CD4-positive, alpha-beta T cell (primary cell): ENCODE results near the gene NRF1. TPM values are rescaled to one million over a fixed set of nuclear protein-coding genes. Genes with fewer than 3 reads are reported as not detected.

Source experiments
- ATAC-seq: fragments of 200-7000 bp; cut with Tn5 transposase; one replicate; pipeline ENCODE4 v1.10.0; 2022; ENCODE audit warnings: mild to moderate bottlenecking; ENCODE audit not compliant: poor library complexity
- CTCF ChIA-PET: fragments of 350-600 bp; sonication (Branson Sonifier 250); formaldehyde crosslinking; loops from one replicate; lab custom pipeline; 2021; ENCODE audit warnings: antibody characterized with exemption, inconsistent platforms; lab: Charles Lee
- POLR2A ChIA-PET: fragments of 350-600 bp; sonication (Branson Sonifier 250); formaldehyde crosslinking; loops from one replicate; lab custom pipeline; 2021; ENCODE audit warnings: antibody characterized with exemption, inconsistent platforms; lab: Charles Lee
- DNase-seq, 14 experiments: peaks; one replicate each; pipeline ENCODE4 v3.0.0-alpha.2; 2013 to 2020; ENCODE audit warnings: mixed read lengths in 2 of 14
- H3K27ac ChIP-seq, 2 donors: one replicate each; pipeline versions ENCODE4 v1.5.1 to v1.7.0; 2013; ENCODE audit warnings: low read length in 2 of 2, low read depth in 1 of 2, mild to moderate bottlenecking in 1 of 2
- H3K27me3 ChIP-seq, 2 experiments: 1 replicate in 1 of 2; 2 replicates in 1 of 2; pipeline versions ENCODE4 v1.6.1 to v1.7.0; 2013; ENCODE audit warnings: low read length in 2 of 2, control low read depth in 1 of 2, mild to moderate bottlenecking in 1 of 2, moderate library complexity in 1 of 2; ENCODE audit not compliant: insufficient read depth in 2 of 2, control insufficient read depth in 1 of 2
- H3K36me3 ChIP-seq: one replicate; pipeline ENCODE4 v1.6.1; 2013; ENCODE audit warnings: low read length, control low read depth; ENCODE audit not compliant: insufficient read depth
- H3K4me1 ChIP-seq: one replicate; pipeline ENCODE4 v1.6.1; 2013; ENCODE audit warnings: low read length, control low read depth; ENCODE audit not compliant: insufficient read depth
- H3K4me3 ChIP-seq: one replicate; pipeline ENCODE4 v1.5.1; 2013; ENCODE audit warnings: mild to moderate bottlenecking, low read length, moderate library complexity
- H3K9me3 ChIP-seq, 2 experiments: 1 replicate in 1 of 2; 2 replicates in 1 of 2; pipeline versions ENCODE4 v1.6.1 to v1.7.0; 2013; ENCODE audit warnings: low read length in 2 of 2, mild to moderate bottlenecking in 2 of 2, control low read depth in 1 of 2, moderate library complexity in 1 of 2; ENCODE audit not compliant: control insufficient read depth in 1 of 2, insufficient read depth in 1 of 2
- H3K27ac Mint-ChIP-seq: one replicate; pipeline ENCODE4 v1.8.0; 2020; ENCODE audit warnings: mixed read lengths
- H3K27me3 Mint-ChIP-seq: one replicate; pipeline ENCODE4 v1.8.0; 2021; ENCODE audit warnings: mixed read lengths
- H3K36me3 Mint-ChIP-seq: one replicate; pipeline ENCODE4 v1.8.0; 2021; ENCODE audit warnings: low read depth, mixed read lengths
- H3K4me1 Mint-ChIP-seq: one replicate; pipeline ENCODE4 v1.8.0; 2021; ENCODE audit warnings: low read depth, mixed read lengths
- H3K4me3 Mint-ChIP-seq: one replicate; pipeline ENCODE4 v1.8.0; 2020; ENCODE audit warnings: mild to moderate bottlenecking, mixed read lengths
- H3K9me3 Mint-ChIP-seq: one replicate; pipeline ENCODE4 v1.8.0; 2020; ENCODE audit warnings: mixed read lengths
- intact Hi-C, 2 experiments: fragments of 100-400 bp; cut with DNase I in 1 of 2; cut with micrococcal nuclease in 1 of 2; formaldehyde crosslinking; loops; one replicate each; pipeline versions ENCODE4 v1.15.1 to v1.9.0; 2023 to 2025; cut with DNase I, micrococcal nuclease
- total RNA-seq, 174 experiments: library from RNA in 2 of 174; stranded (reverse) in 2 of 174; gene quantifications; one replicate each; pipeline ENCODE4 v1.2.3 and lab custom pipeline; 2021 to 2026
- TF ChIP-seq, protein P1 (sequence below): fragments of 200-600 bp; IDR thresholded peaks from one replicate; pipeline ENCODE4 v1.8.0; 2022; ENCODE audit warnings: antibody characterized with exemption, mild to moderate bottlenecking

The NRF1 gene
- total RNA-seq, 2 experiments from 2014 or later: 35.4 to 36.1 TPM

DNA sequence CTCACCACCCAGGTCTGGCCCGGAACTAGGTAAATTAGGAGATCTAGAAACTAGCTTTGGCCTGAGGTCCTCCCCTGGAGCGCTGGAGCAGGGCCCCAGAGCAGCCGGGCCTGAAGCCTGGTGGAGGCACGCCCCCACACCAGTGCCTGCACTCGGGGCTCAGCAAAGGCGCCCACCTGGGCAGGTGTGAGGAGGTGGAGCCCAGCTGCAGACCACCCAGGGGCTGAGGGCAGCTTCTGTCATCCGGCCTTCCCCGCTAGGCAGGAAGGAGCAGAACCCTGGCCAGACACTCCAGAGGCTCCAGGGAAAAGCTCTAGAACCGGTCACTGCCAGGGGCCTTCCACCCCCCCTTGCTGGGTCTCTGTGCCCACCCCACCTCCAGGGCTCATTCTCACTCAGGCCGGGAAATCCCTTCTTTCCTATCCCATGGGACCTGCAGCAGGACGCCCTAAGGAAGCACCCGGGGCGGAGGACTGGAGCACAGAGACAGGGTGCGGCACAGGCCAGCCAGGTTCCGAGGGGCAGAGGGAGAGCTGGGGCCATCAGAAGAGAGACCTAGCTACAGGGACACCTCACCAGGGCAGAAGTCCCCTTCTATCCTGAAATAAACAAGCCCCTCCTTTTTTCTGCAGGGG lies 161.2 kb downstream of the NRF1 start:
- H3K4me1 ChIP-seq: peaks cover 10% of the 10 kb centered on the region
- ChIA-PET POLR2A (no interaction called here), CTCF (no interaction called here)
- H3K9me3 ChIP-seq: peaks cover 0 to 10% of the 10 kb centered on the region in 2 experiments
- H3K27me3 Mint-ChIP-seq: peaks cover 31% of the 10 kb centered on the region
- H3K36me3 Mint-ChIP-seq: no peaks in the 10 kb centered on the region
- ATAC-seq (no peak), DNase-seq (no peak)
- TF ChIP-seq, protein P1, sequence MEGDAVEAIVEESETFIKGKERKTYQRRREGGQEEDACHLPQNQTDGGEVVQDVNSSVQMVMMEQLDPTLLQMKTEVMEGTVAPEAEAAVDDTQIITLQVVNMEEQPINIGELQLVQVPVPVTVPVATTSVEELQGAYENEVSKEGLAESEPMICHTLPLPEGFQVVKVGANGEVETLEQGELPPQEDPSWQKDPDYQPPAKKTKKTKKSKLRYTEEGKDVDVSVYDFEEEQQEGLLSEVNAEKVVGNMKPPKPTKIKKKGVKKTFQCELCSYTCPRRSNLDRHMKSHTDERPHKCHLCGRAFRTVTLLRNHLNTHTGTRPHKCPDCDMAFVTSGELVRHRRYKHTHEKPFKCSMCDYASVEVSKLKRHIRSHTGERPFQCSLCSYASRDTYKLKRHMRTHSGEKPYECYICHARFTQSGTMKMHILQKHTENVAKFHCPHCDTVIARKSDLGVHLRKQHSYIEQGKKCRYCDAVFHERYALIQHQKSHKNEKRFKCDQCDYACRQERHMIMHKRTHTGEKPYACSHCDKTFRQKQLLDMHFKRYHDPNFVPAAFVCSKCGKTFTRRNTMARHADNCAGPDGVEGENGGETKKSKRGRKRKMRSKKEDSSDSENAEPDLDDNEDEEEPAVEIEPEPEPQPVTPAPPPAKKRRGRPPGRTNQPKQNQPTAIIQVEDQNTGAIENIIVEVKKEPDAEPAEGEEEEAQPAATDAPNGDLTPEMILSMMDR: no peak
- no peak overlapping the region for H3K27ac Mint-ChIP-seq
- intact Hi-C loops: no loop called here
- H3K4me3 ChIP-seq: no peak overlapping the region
- H3K4me1 Mint-ChIP-seq: peaks cover 4% of the 10 kb centered on the region
- peaks cover 10 to 11% of the 10 kb centered on the region in 2 experiments for H3K27me3 ChIP-seq
- no peaks in the 10 kb centered on the region for H3K9me3 Mint-ChIP-seq
- H3K36me3 ChIP-seq: no peaks in the 10 kb centered on the region
- no peak overlapping the region for H3K27ac ChIP-seq
- no peak overlapping the region for H3K4me3 Mint-ChIP-seq

DNA sequence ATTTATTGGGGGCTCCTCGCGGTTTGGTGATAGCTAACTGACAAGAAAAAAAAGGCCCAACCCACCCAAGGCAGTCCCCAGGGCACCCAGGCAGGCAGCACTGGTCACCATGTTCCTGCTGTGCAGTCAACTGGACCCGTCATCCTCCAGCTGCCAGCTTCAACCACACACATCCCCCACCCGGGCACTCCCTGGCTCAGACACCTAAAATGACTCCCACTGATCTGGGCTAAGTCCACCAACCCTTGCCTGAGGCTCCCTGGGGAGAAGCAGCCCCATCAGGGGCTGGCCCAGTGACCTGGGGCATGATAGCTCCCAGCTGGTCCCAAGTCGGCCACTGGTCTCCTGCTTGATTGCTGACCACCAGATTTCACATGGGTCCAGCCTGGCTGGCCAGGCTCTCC lies 161.8 kb downstream of the NRF1 start:
- H3K36me3 Mint-ChIP-seq: no peaks in the 10 kb centered on the region

DNA sequence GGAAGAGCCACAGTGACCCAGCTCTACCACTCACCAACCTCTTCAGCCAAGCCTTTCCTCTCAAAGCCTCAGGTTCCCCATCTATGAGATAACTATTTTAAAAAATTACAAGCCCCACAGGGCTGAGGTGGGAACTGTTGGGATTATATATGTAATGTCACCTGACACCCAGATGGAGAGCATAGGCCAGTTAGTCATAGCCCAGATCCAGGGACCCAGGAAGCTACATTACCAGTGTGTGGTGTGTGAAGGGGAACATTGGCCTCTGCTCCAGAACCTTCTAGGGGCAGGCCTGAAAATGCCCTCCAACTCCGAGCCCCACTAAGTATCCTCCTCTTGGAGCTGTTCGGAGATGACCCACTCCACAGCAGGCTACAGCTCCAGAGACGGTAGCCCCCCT lies 162.4 kb downstream of the NRF1 start:
- Mint-ChIP-seq H3K4me3 (no peak overlapping the region), H3K9me3 (no peaks in the 10 kb centered on the region), H3K27ac (no peak overlapping the region), H3K27me3 (peaks cover 42% of the 10 kb centered on the region), H3K36me3 (no peaks in the 10 kb centered on the region), H3K4me1 (peaks cover 11% of the 10 kb centered on the region)
- CTCF ChIA-PET: no interaction called here
- Histone ChIP-seq H3K27me3 (peaks cover 21 to 22% of the 10 kb centered on the region in 2 experiments), H3K27ac (no peak overlapping the region), H3K4me1 (peaks cover 20% of the 10 kb centered on the region), H3K4me3 (no peak overlapping the region), H3K36me3 (no peaks in the 10 kb centered on the region), H3K9me3 (peaks cover 0 to 21% of the 10 kb centered on the region in 2 experiments)
- DNase-seq (no peak), ATAC-seq (no peak)
- intact Hi-C loops: no loop called here
- POLR2A ChIA-PET: interaction anchor here (0.7 kb wide), 1 partner anchor 13 kb away, joined by 4 read pairs; no protein-coding TSS in a partner anchor
- TF ChIP-seq, protein P1: no peak

More for the DNA sequence above, 161.8 kb downstream of the NRF1 start:
- Histone ChIP-seq H3K36me3 (no peaks in the 10 kb centered on the region), H3K9me3 (peaks cover 0 to 16% of the 10 kb centered on the region in 2 experiments), H3K4me3 (no peak overlapping the region), H3K4me1 (peaks cover 15% of the 10 kb centered on the region), H3K27ac (no peak overlapping the region), H3K27me3 (peaks cover 15 to 16% of the 10 kb centered on the region in 2 experiments)
- ATAC-seq: no peak
- CTCF ChIA-PET: no interaction called here
- Mint-ChIP-seq H3K27me3 (peaks cover 37% of the 10 kb centered on the region), H3K4me1 (peaks cover 10% of the 10 kb centered on the region), H3K27ac (no peak overlapping the region), H3K4me3 (no peak overlapping the region), H3K9me3 (no peaks in the 10 kb centered on the region)
- no peak for DNase-seq
- TF ChIP-seq, protein P1: no peak
- POLR2A ChIA-PET: no interaction called here
- intact Hi-C loops: no loop called here
